HG03520 (cell line): ENCODE measurements around the gene KIRREL3.

Experiments used
- ATAC-seq: cut with Tn5 transposase; IDR thresholded peaks from one replicate; pipeline ENCODE4 v1.9.1; 2021; ENCODE audit warnings: mild to moderate bottlenecking, moderate library complexity; ENCODE audit not compliant: unreplicated experiment

Gene KIRREL3

DNA sequence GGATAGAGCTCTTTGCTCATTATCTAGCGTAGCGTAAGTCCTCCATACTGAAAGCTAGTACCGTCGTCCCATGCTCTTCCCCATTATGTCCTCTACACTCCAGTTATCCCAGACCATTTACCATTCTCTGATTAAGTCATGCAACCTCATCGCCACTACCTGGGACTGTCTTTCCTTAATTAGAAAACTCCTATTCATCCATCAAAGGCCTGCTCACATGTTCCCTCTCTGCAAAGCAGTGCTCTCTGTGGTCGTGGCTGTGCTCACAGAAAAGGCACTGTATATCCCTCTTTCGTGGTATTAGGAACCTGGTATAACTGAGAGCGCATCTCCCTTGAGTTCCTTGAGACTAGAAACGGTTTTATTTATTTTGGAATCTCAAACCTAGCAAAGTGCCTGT, 253.3 kb downstream of the KIRREL3 start:
- ATAC-seq, result no peak

GRCh38 chr11:126746443-126746842, 254.1 kb downstream of the KIRREL3 start:
- no peak for ATAC-seq

DNA sequence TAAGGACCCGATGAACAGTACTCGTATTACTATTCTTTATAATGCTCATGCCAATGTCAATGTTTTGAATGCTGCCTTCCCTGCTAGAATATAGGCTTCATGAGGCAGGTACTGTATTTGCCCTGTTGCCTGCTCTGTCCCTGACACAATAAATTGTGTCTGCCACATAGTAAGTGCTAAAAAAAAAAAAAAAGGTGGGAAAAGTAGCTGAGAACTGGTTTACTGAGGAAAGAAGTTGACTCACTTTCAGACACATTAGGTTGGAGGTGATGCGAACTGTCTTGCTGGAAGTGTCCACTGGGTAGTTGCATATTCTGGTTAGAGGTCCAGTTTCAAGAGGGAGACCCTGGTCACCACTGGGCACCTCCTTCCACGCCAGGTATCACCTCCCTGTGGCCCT, 255.9 kb downstream of the KIRREL3 start:
- ATAC-seq, result no peak

DNA sequence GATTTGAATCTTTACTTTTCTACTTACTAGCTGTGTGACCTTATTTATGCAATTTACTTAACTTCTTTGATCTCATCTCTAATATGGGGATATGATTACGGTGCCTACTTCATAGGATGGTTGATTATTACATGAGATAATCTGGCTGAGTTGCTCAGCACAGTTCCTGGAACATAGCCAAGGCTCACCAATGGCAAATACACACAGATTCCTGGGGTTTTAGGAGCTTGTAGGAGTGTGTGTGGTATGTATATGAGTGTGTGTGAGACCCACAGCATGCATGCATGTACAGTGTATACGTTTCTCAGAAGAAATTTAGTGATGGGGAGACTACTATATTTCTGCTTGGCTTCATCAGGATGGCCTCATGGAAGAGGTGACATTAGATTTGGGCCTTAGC, 256.9 kb downstream of the KIRREL3 start:
- no peak for ATAC-seq

- no peak for ATAC-seq
Measured at GRCh38 chr11:126742582-126742981, 258.0 kb downstream of the KIRREL3 start.

DNA sequence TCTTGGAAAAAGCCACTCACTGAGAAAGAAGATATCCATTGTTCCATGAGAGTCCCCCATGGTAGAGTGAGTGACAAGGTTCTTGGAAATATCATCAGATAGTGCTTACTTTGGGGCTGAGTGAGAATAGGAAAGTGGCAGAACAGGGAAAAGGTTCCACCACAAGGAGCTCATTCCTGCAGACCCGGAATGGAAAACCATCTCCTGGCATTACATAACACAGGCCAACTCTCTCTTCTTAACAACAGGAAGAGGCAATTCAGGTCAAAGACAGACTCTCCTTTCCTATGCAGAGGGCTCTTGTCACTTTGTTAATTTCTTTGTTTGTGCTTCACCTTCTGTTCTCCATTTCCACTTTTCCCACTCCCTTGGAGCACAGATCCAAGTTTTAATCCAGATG, 259.7 kb downstream of the KIRREL3 start:
- no peak for ATAC-seq

DNA sequence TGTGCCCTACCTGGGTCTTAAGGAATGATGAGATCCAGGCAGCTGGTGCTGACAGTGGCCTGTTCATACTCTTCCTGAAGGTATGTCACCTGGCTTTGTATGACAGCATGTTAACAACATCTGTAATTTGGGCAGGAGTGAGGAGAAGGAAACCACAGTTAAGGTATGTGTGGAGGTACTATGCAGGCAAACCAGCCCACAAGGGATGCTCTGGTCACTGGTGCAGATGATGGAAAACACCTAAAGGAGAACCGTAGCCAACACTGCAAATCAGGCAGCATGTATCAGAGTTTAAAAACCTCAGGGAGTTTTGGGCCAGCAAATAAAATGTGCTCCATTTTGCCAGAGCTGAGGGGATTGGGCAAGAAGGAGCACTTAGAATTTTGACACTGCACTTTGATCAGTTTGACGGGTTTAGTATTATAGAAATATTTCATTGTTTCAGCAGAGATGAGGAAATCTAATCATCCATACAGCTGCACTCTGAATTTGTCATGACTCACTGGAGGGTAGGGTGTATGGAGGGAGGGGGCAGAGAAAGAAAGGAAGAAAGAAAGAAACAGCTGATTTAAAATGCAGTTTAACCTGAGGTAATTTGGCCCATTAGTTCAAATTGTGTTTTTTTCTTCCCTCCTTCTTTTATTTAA, 260.9 kb downstream of the KIRREL3 start:
- ATAC-seq, result no peak

DNA sequence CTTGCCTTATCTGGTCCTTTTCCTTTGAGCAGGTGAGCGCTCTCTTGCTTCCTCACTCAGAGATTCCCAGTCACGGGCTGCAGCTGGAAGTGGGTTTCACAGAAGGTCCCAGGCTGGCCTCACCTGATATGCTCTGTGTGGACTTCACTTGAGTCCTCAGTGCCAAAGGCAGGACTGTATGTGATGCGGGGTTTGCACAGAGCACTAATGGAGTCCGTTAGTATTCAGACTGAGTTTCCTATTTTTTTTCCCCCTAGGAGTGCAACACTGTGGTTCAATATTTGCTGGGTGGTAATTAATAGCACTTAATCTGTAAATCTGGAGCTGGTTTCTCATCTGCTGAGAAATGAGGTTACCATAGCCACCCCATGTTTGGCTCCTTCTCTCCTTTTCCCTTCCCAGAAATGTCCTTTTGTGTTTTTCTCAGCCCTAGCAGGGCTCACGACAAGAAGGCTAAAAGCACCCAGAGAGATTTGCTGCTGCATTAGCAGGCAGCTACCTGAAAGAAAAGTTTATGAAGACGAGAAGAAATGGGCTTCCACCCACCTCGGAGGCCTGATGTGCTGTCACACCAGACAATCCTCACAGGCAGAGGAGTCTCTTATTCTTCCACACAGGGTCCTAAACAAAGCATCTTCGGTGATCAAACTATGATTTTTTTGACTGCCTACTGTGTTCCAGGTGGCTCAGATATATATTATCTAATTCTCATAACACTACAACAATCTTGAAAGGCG, 262.1 kb downstream of the KIRREL3 start:
- no peak for ATAC-seq

DNA sequence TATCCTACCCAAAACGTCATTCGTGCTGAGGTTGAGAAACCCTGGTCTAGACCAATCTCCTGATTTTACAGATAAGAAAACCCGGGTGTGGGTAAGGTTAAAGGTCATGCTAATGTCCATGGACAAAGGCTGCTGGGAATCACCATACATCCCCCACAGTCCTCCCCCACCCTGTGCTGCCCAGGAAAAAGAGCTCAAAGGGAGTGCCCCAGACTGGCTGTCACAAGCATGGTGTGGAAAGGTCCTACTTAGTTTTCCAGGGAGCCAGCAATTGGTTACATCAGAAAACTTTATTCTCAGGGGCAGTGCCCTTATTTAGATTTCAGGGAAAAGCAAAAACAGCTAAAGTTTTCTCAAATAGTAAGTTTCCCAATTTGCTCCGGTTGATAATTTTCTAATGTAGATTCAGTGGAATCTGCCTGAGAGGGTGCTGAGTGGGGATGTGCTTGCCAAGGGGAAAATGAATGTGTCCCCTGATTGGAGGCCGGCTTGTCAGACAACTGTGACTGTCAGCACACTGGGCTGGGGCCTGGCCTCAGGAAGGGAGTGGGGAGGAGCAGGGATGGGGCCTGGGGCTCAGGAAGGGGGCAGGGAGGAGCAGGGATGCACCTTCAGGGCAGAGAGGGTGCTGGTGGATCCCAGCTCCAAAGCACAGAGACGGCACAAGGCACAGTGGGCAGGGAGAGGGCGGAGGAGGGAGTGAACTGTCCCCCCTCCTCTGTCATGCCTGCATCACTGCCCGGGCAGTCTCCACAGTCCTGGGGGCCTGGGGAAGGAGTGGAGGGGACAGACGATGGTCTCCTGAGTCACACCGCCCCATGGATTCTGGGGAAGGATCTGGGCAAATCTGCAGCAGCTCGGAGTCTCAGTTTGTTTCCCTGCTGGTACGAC, 263.6 kb downstream of the KIRREL3 start:
- ATAC-seq, result no peak

DNA sequence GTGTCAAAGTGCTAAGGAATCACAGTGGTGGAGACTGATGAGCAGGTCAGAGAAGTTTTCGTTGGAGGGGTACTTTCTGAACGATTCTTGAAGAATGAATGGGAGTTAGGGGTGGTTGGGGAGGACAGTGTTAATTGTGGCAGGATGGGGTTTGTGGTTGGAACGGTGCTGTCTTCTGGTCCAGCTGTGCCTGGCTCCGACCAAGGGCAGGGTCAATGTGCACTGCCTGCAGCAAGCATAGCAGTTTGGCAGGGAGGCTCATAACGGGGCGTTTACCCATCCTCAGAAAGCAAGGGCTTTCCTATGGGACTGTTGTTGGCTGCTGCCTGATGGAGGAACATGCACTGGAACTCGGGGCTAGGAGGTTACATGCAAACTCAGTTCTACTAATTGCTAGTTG, 265.8 kb downstream of the KIRREL3 start:
- ATAC-seq, result no peak

DNA sequence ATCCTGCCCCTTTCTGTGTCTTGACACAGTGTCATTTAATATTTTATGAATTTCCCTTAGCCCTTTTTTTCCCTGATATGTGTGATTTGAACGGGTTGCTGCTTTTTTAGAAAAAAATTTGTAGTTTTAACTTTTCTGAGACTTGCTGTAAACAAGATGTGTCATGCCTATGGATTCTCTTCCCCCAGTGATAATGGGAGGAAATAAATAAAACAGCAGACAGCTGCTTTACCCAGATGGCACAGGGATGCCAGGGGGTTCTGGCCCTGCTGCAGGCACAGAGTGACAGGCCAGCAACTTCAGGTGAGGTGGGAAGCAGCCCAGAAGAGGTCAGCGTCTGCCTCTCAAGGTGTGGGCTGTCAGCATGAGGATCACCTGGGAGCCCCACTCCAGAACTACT, 266.9 kb downstream of the KIRREL3 start:
- no peak for ATAC-seq

GRCh38 chr11:126732981-126733380, 267.6 kb downstream of the KIRREL3 start:
- peak; percentile 70 for ATAC-seq

DNA sequence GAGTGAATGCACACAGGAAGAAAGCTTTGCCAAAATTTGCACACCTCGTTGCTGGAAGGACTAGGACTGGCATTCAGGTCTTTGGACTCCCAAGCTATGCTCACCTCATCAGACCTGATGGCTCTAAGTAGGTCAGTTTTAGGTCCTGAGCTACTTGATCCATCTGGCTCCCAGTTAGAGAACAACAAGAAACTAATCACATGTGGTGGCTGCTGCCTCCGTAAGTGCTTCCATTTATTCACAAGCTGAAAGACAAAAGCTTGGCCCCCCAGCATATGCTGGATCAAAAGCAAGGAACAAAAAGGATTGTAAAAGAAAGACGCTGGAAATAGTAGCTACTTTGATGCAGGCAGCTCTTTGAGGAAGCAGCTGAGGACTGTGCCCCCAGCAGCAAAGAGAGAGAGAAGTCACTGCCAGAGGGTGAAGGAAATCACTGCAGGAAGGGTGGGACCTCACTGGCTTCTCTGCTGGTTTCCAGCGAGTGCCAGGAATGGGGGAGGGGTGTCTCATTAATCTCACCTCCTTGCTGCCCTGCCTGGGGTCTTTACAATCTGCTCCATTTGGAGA, 268.9 kb downstream of the KIRREL3 start:
- ATAC-seq, result no peak

DNA sequence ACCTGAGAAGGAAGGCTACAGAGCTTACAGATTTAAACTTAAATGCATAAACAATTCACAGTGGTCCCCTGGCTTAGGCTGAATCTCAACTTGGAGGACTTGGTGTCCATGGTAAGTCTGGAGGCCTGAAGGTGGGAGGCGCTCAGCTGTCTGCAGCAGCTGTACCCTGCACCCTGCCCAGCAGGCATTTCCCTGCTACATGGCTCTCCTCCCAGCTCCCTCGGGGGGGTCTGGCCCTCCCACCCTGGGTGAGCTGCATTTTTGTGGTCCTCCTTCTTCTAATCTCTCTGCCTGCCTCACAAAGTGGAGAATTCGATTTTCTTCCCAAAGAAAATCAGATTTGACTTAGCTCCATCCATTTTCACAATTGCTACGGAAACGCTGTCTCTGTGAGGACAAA, 273.2 kb downstream of the KIRREL3 start:
- no peak for ATAC-seq

GRCh38 chr11:126725521-126725920, 275.0 kb downstream of the KIRREL3 start:
- no peak for ATAC-seq

DNA sequence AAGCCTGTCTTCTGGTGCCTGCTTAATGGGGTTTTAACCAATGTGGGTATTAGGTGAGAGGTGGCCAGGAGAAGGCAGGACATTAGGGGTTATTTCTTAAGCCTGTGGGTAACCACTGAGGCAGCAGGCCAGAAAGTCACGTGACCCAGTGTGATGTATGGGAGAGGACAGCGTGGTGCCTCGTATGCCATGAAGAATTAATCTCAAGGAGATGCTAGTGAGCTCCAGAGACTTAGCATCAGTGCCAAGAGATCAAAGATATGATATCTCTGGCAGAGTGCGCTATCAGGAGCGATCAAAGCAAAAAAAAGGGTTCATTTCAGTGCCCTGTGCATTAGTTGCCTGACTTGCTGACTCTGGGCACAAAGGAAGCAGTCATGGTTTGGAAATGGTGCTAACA, 275.5 kb downstream of the KIRREL3 start:
- ATAC-seq, result no peak

GRCh38 chr11:126723665-126724045, 276.9 kb downstream of the KIRREL3 start:
- no peak for ATAC-seq

DNA sequence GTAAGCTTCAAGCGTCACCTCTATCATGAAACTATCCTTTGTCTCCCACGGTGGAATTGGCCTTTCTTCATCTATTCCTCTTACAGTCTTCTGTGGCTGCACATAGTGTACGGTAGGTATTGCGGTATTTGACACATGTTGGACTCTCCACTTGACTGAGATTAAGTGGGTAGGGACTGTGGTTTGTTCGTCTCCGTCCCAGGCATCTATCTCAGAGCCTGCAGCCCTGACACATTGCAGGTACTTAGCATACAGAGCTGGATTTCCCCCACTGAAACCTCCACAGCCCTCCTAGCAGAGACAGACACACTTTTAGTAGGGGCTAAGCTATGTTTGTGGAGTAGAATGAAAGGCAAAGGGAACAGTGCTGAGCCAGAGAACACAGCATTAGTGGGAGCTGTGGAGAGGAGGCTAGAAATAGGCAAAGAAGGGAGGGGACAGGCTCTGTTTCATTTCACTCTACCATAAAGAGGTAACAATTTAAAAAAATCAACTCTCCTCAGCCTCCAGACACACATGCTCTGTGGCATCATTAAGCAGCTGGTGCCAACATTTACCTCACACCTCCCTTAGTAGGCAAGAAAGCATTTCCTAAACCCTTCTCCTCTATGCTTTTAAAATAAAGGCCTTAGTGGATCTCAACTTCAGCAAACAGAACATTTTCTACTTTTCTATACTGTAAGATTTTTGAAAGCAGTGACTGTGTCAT, 277.5 kb downstream of the KIRREL3 start:
- no peak for ATAC-seq

DNA sequence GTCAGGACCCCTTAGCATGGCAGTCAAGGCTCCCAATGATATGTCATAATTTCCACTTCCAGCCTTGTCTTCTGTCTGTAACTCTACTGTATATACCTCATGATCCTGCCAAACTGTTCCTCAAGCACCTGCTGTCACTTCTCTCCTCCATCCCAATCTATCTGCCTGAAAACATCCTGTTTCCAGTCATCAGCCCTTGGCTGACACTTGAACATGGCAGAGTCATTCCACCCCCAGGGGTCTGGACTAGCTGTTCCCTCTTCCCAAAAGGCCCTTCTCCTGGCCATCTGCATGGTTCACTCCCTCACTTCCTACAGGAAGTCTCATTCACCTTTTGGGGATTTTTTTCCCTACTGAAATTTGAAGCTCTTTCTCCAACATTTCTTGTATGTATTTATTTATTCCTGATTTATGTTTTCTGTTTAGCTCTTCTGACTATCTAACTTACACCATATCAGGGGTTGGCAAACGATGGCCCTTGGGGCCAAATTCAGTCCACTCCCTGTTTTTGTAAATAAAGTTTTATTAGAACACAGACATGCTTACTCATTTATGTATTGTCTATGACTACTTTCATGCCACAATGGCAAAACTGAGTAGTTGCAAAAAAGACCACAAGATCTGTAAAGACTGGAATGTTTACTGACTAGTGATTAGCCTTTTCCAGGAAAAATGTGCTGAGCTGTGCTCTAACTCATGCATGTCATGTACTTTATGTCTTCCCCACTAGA, 278.4 kb downstream of the KIRREL3 start:
- ATAC-seq, result no peak

DNA sequence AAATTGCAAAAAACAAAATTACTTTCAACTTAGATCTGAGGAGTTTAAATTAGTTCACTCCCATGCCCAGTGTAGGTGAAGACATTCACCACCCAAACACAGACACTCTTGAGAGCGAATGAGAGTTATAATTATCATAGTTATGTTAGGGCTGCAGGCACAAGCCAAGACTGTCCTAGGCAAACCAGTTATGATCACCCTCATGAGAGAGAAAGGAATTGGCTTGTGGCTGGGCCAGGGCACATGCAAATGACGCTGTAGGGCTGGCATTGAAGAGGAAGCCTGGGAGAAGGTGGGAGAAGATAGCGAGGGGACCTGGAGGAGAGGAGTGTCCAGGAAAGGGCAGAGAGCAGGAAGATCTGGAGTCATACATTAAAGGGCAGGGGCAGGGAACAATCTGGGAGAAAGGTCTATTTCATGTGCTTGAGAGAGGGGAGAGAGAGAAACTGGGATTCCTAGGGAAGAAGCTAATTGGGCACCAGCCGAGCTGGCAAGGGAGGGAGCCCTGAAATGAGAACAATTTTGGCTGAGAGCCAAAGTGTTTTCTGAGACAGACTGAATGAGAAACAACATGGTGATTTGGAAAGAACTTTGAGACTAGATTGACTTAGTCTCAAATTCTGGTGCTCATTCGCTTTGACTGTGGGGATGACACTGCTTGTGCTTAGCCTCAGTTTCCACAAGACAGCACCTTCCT, 279.9 kb downstream of the KIRREL3 start:
- no peak for ATAC-seq
